Erythroblast (primary cell): ENCODE measurements around the gene ASCL2.

Experiments used
- GATA1 ChIP-seq: IDR thresholded peaks from 2 replicates; pipeline ENCODE4 v1.6.1; 2011; ENCODE audit warnings: low read depth, mild to moderate bottlenecking, control low read depth, low read length, moderate library complexity
- POLR2A ChIP-seq: IDR thresholded peaks from 2 replicates; pipeline ENCODE4 v1.6.1; 2011; ENCODE audit warnings: mild to moderate bottlenecking, low read length

- no peak for TF ChIP-seq POLR2A
- TF ChIP-seq GATA1, result no peak
These were observed 6.6 kb upstream of the ASCL2 start for GRCh38 chr11:2277008-2277346.
